GM18907 (cell line): ENCODE results near the gene LILRB4.
"Not testable (repeated sequence)": the region's sequence is repeated elsewhere in the genome, so short reads cannot be mapped to it uniquely, and the experiment has no call there.

Experiments used
- ATAC-seq: cut with Tn5 transposase; IDR thresholded peaks from one replicate; pipeline ENCODE4 v1.9.1; 2021; ENCODE audit warnings: mild to moderate bottlenecking, moderate library complexity; ENCODE audit not compliant: unreplicated experiment

LILRB4 gene

GRCh38 chr19:54648129-54648528, 14.7 kb upstream of the LILRB4 start:
- no peak for ATAC-seq

- no peak for ATAC-seq
Measured at GRCh38 chr19:54650108-54650655, 12.6 kb upstream of the LILRB4 start.

GRCh38 chr19:54653181-54653809, 9.5 kb upstream of the LILRB4 start:
- ATAC-seq = no peak

GRCh38 chr19:54654447-54655321, 8.1 kb upstream of the LILRB4 start:
- no peak for ATAC-seq

GRCh38 chr19:54659300-54659699, 3.5 kb upstream of the LILRB4 start:
- ATAC-seq = no peak

GRCh38 chr19:54660306-54660705, 2.5 kb upstream of the LILRB4 start:
- no peak for ATAC-seq

- no peak for ATAC-seq
Measured at GRCh38 chr19:54660964-54661363, 1.8 kb upstream of the LILRB4 start.

- no peak for ATAC-seq
Measured at GRCh38 chr19:54661846-54662481, 821 bp upstream of the LILRB4 start.

- no peak for ATAC-seq
Measured at GRCh38 chr19:54665530-54665929, 2.7 kb downstream of the LILRB4 start.

- no peak for ATAC-seq
Measured at GRCh38 chr19:54667217-54667616, 4.4 kb downstream of the LILRB4 start.

GRCh38 chr19:54668353-54668752, 5.6 kb downstream of the LILRB4 start:
- ATAC-seq = no peak

GRCh38 chr19:54670576-54671357, 8.0 kb downstream of the LILRB4 start:
- ATAC-seq = no peak

GRCh38 chr19:54673222-54673621, 10.4 kb downstream of the LILRB4 start:
- ATAC-seq = no peak

- no peak for ATAC-seq
Measured at GRCh38 chr19:54674021-54674617, 11.3 kb downstream of the LILRB4 start.

- ATAC-seq = not testable (repeated sequence)
Measured at GRCh38 chr19:54676210-54676834, 13.5 kb downstream of the LILRB4 start.

- no peak for ATAC-seq
Measured at GRCh38 chr19:54677217-54677616, 14.4 kb downstream of the LILRB4 start.

GRCh38 chr19:54681596-54681995, 18.8 kb downstream of the LILRB4 start:
- not testable (repeated sequence) for ATAC-seq

- no peak for ATAC-seq
Measured at GRCh38 chr19:54682306-54682856, 19.6 kb downstream of the LILRB4 start.

GRCh38 chr19:54684527-54684926, 21.7 kb downstream of the LILRB4 start:
- ATAC-seq = no peak
